Peyer's patch (tissue), 4 donors: ENCODE results near the gene MMADHC. TPM values are rescaled to one million over a fixed set of nuclear protein-coding genes. Genes with fewer than 3 reads are reported as not detected.

ENCODE experiments used
- DNase-seq, 3 donors: peaks; one replicate each; pipeline ENCODE4 v3.0.0-alpha.2; 2017 to 2019
- H3K27ac ChIP-seq, 4 donors: fragments of 200-600 bp; sonication (generic); one replicate each; pipeline ENCODE4 v1.5.1; 2016 to 2019
- H3K27me3 ChIP-seq, 2 donors: fragments of 200-600 bp; sonication (generic); one replicate each; pipeline ENCODE4 v1.5.1; 2019
- H3K36me3 ChIP-seq, 3 donors: fragments of 200-600 bp; sonication (generic); one replicate each; pipeline ENCODE4 v1.5.1; 2016 to 2019
- H3K4me1 ChIP-seq, 4 donors: fragments of 200-600 bp; sonication (generic); one replicate each; pipeline ENCODE4 v1.5.1; 2016 to 2019
- H3K4me3 ChIP-seq, 4 donors: fragments of 200-600 bp; sonication (generic); 1 replicate in 3 of 4; 2 replicates in 1 of 4; pipeline ENCODE4 v1.5.1; 2016 to 2019; ENCODE audit warnings: mild to moderate bottlenecking in 1 of 4
- H3K9me3 ChIP-seq, 4 donors: fragments of 200-600 bp; sonication (generic); one replicate each; pipeline ENCODE4 v1.5.1; 2016 to 2019; ENCODE audit warnings: mild to moderate bottlenecking in 1 of 4
- CTCF ChIP-seq, 6 experiments: fragments of 450-650 bp in 4 of 6; fragments of 200-600 bp in 2 of 6; sonication (generic) in 1 of 6; IDR thresholded peaks; one replicate each; pipeline ENCODE4 v1.5.1; 2017 to 2019; ENCODE audit warnings: antibody characterized with exemption in 6 of 6, mild to moderate bottlenecking in 3 of 6, moderate library complexity in 1 of 6
- POLR2A ChIP-seq, 2 donors: fragments of 450-650 bp; IDR thresholded peaks; one replicate each; pipeline ENCODE4 v1.5.1; 2017; ENCODE audit warnings: antibody characterized with exemption in 2 of 2, mild to moderate bottlenecking in 2 of 2, moderate library complexity in 2 of 2
- total RNA-seq, 4 donors: library from RNA; depleted of rRNA; stranded (reverse); fragments of >200 nt; gene quantifications; one replicate each; pipeline ENCODE4 v1.1.0, GENCODE V29; 2016

The MMADHC gene
- total RNA-seq, 4 donors from 2014 or later, result 35.5 to 61.6 (median 45.5) TPM

- TF ChIP-seq POLR2A (IDR thresholded peaks at IDR 0.05) (no peak), CTCF (IDR thresholded peaks at IDR 0.05) (no peak)
- DNase-seq, result no peak
These were observed 38.1 kb upstream of the MMADHC start for GRCh38 chr2:149625671-149626070.

GRCh38 chr2:149625271-149625670 is 37.7 kb upstream of the MMADHC start:
- Histone ChIP-seq H3K4me3 (no peak overlapping the region), H3K9me3 (no peaks in the 10 kb centered on the region), H3K4me1 (no peaks in the 10 kb centered on the region), H3K36me3 (no peaks in the 10 kb centered on the region), H3K27me3 (no peaks in the 10 kb centered on the region), H3K27ac (no peak overlapping the region)
- DNase-seq, result no peak
- TF ChIP-seq CTCF (IDR thresholded peaks at IDR 0.05), result no peak
- no peak for TF ChIP-seq POLR2A (IDR thresholded peaks at IDR 0.05)

More at GRCh38 chr2:149625671-149626070, 38.1 kb upstream of the MMADHC start:
- Histone ChIP-seq H3K4me3 (no peak overlapping the region), H3K9me3 (no peaks in the 10 kb centered on the region), H3K36me3 (no peaks in the 10 kb centered on the region), H3K4me1 (no peaks in the 10 kb centered on the region), H3K27ac (no peak overlapping the region), H3K27me3 (no peaks in the 10 kb centered on the region)

GRCh38 chr2:149622343-149622742 is 34.8 kb upstream of the MMADHC start:
- Histone ChIP-seq H3K27ac (no peak overlapping the region), H3K36me3 (no peaks in the 10 kb centered on the region), H3K9me3 (no peaks in the 10 kb centered on the region), H3K27me3 (no peaks in the 10 kb centered on the region), H3K4me3 (no peak overlapping the region), H3K4me1 (no peaks in the 10 kb centered on the region)
- TF ChIP-seq POLR2A (IDR thresholded peaks at IDR 0.05) (no peak), CTCF (IDR thresholded peaks at IDR 0.05) (no peak)
- DNase-seq, result no peak

GRCh38 chr2:149617476-149617875 is 29.9 kb upstream of the MMADHC start:
- TF ChIP-seq CTCF (IDR thresholded peaks at IDR 0.05), result no peak
- no peak for TF ChIP-seq POLR2A (IDR thresholded peaks at IDR 0.05)
- DNase-seq, result no peak

GRCh38 chr2:149616681-149617456 is 29.3 kb upstream of the MMADHC start:
- Histone ChIP-seq H3K27ac (no peak overlapping the region), H3K4me1 (no peaks in the 10 kb centered on the region), H3K9me3 (no peaks in the 10 kb centered on the region), H3K36me3 (no peaks in the 10 kb centered on the region), H3K4me3 (no peak overlapping the region), H3K27me3 (no peaks in the 10 kb centered on the region)
- TF ChIP-seq POLR2A (IDR thresholded peaks at IDR 0.05) (no peak), CTCF (IDR thresholded peaks at IDR 0.05) (no peak)
- no peak for DNase-seq

More at GRCh38 chr2:149617476-149617875, 29.9 kb upstream of the MMADHC start:
- Histone ChIP-seq H3K9me3 (no peaks in the 10 kb centered on the region), H3K27ac (no peak overlapping the region), H3K4me3 (no peak overlapping the region), H3K4me1 (no peaks in the 10 kb centered on the region), H3K27me3 (no peaks in the 10 kb centered on the region), H3K36me3 (no peaks in the 10 kb centered on the region)
